NCI-H128 (cell line): ENCODE measurements around the gene ITIH4.

Experiments
- DNase-seq: peaks from one replicate; lab custom pipeline; 2025; ENCODE audit not compliant: unreplicated experiment; lab: John Stamatoyannopoulos, UW

ITIH4 gene

GRCh38 chr3:52801839-52802238 lies 28.6 kb downstream of the ITIH4 start:
- no peak for DNase-seq

- DNase-seq = no peak
Measured at GRCh38 chr3:52800079-52800478, 30.4 kb downstream of the ITIH4 start.

GRCh38 chr3:52798978-52799476 lies 31.4 kb downstream of the ITIH4 start:
- no peak for DNase-seq

- no peak for DNase-seq
Measured at GRCh38 chr3:52798376-52798977, 32.0 kb downstream of the ITIH4 start.

- DNase-seq = no peak
Measured at GRCh38 chr3:52796411-52796810, 34.1 kb downstream of the ITIH4 start.

GRCh38 chr3:52795298-52795900 lies 35.1 kb downstream of the ITIH4 start:
- no peak for DNase-seq

- DNase-seq = no peak
Measured at GRCh38 chr3:52794612-52795099, 35.8 kb downstream of the ITIH4 start, which contains the start of gene ITIH3. Gene ITIH3, plus strand, starts transcription at chr3:52794796. Its CDS starts 8 bp downstream, at chr3:52794804.

GRCh38 chr3:52793702-52794611 lies 36.5 kb downstream of the ITIH4 start:
- DNase-seq = no peak

- DNase-seq = no peak
Measured at GRCh38 chr3:52792961-52793695, 37.3 kb downstream of the ITIH4 start.

- DNase-seq = no peak
Measured at GRCh38 chr3:52792413-52792812, 38.1 kb downstream of the ITIH4 start.

GRCh38 chr3:52791928-52792327 lies 38.5 kb downstream of the ITIH4 start:
- DNase-seq = no peak

GRCh38 chr3:52791366-52791765 lies 39.1 kb downstream of the ITIH4 start:
- DNase-seq = no peak

- no peak for DNase-seq
Measured at GRCh38 chr3:52790741-52791140, 39.7 kb downstream of the ITIH4 start.

GRCh38 chr3:52790337-52790736 lies 40.1 kb downstream of the ITIH4 start:
- no peak for DNase-seq

- DNase-seq = no peak
Measured at GRCh38 chr3:52789746-52790040, 40.8 kb downstream of the ITIH4 start.

GRCh38 chr3:52788890-52789745 lies 41.4 kb downstream of the ITIH4 start:
- DNase-seq = no peak

- no peak for DNase-seq
Measured at GRCh38 chr3:52787672-52788625, 42.5 kb downstream of the ITIH4 start.

- no peak for DNase-seq
Measured at GRCh38 chr3:52787246-52787645, 43.2 kb downstream of the ITIH4 start.
